HL-60 (cell line): ENCODE data around the gene IL17C.

Source experiments
- GABPA ChIP-seq: IDR thresholded peaks from 2 replicates; pipeline ENCODE4 v1.6.1; 2012; ENCODE audit warnings: low read depth
- TF ChIP-seq, protein P1 (sequence below): IDR thresholded peaks from one replicate; pipeline ENCODE4 v1.5.1; 2011; ENCODE audit warnings: low read length, control low read depth, inconsistent platforms; ENCODE audit not compliant: insufficient read depth
- TF ChIP-seq, protein P2 (sequence below): IDR thresholded peaks from 2 replicates; pipeline ENCODE4 v1.6.1; 2012; ENCODE audit warnings: low read depth; ENCODE audit not compliant: insufficient replicate concordance

GRCh38 chr16:88605186-88606147 lies 32.9 kb upstream of the IL17C start:
- TF ChIP-seq, protein P1, sequence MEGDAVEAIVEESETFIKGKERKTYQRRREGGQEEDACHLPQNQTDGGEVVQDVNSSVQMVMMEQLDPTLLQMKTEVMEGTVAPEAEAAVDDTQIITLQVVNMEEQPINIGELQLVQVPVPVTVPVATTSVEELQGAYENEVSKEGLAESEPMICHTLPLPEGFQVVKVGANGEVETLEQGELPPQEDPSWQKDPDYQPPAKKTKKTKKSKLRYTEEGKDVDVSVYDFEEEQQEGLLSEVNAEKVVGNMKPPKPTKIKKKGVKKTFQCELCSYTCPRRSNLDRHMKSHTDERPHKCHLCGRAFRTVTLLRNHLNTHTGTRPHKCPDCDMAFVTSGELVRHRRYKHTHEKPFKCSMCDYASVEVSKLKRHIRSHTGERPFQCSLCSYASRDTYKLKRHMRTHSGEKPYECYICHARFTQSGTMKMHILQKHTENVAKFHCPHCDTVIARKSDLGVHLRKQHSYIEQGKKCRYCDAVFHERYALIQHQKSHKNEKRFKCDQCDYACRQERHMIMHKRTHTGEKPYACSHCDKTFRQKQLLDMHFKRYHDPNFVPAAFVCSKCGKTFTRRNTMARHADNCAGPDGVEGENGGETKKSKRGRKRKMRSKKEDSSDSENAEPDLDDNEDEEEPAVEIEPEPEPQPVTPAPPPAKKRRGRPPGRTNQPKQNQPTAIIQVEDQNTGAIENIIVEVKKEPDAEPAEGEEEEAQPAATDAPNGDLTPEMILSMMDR: no peak
- TF ChIP-seq, protein P2, sequence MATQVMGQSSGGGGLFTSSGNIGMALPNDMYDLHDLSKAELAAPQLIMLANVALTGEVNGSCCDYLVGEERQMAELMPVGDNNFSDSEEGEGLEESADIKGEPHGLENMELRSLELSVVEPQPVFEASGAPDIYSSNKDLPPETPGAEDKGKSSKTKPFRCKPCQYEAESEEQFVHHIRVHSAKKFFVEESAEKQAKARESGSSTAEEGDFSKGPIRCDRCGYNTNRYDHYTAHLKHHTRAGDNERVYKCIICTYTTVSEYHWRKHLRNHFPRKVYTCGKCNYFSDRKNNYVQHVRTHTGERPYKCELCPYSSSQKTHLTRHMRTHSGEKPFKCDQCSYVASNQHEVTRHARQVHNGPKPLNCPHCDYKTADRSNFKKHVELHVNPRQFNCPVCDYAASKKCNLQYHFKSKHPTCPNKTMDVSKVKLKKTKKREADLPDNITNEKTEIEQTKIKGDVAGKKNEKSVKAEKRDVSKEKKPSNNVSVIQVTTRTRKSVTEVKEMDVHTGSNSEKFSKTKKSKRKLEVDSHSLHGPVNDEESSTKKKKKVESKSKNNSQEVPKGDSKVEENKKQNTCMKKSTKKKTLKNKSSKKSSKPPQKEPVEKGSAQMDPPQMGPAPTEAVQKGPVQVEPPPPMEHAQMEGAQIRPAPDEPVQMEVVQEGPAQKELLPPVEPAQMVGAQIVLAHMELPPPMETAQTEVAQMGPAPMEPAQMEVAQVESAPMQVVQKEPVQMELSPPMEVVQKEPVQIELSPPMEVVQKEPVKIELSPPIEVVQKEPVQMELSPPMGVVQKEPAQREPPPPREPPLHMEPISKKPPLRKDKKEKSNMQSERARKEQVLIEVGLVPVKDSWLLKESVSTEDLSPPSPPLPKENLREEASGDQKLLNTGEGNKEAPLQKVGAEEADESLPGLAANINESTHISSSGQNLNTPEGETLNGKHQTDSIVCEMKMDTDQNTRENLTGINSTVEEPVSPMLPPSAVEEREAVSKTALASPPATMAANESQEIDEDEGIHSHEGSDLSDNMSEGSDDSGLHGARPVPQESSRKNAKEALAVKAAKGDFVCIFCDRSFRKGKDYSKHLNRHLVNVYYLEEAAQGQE: no peak
- TF ChIP-seq GABPA: no peak
